WTC11 (cell line): ENCODE results near the gene UCKL1. TPM values are rescaled to one million over a fixed set of nuclear protein-coding genes. Genes with fewer than 3 reads are reported as not detected.

ENCODE experiments used
- ATAC-seq: fragments of 200-7000 bp; cut with Tn5 transposase; 2 replicates; pipeline ENCODE4 v1.10.0; 2021; ENCODE audit warnings: mild to moderate bottlenecking, moderate library complexity
- CTCF ChIA-PET: fragments of 300-600 bp; sonication (Branson Sonifier 250); formaldehyde crosslinking; loops from one replicate; lab custom pipeline; 2021; ENCODE audit warnings: antibody characterized with exemption; lab: Charles Lee
- POLR2A ChIA-PET: fragments of 350-600 bp; sonication (Branson Sonifier 250); formaldehyde crosslinking; loops from one replicate; lab custom pipeline; 2021; ENCODE audit warnings: antibody characterized with exemption; lab: Charles Lee
- DNase-seq: peaks from one replicate; pipeline ENCODE4 v3.0.0; 2021; ENCODE audit warnings: low spot score
- H3K27ac Mint-ChIP-seq: 2 replicates; pipeline ENCODE4 v1.8.0; 2021; ENCODE audit warnings: mixed read lengths
- H3K27me3 Mint-ChIP-seq: 2 replicates; pipeline ENCODE4 v1.8.0; 2021; ENCODE audit warnings: low read depth, mild to moderate bottlenecking, moderate library complexity, mixed read lengths
- H3K36me3 Mint-ChIP-seq: 2 replicates; pipeline ENCODE4 v1.8.0; 2021; ENCODE audit warnings: mixed read lengths
- H3K4me1 Mint-ChIP-seq: 2 replicates; pipeline ENCODE4 v1.8.0; 2022; ENCODE audit warnings: mixed read lengths
- H3K4me3 Mint-ChIP-seq: 2 replicates; pipeline ENCODE4 v1.8.0; 2021; ENCODE audit warnings: mild to moderate bottlenecking, moderate library complexity, mixed read lengths
- H3K9me3 Mint-ChIP-seq: 2 replicates; pipeline ENCODE4 v1.8.0; 2021; ENCODE audit warnings: mixed read lengths
- ARID4B ChIP-seq: sonication (generic); formaldehyde crosslinking; IDR thresholded peaks from 2 replicates; pipeline ENCODE4 v1.8.0; 2023; ENCODE audit warnings: missing genetic modification reagents, mild to moderate bottlenecking, borderline replicate concordance
- ATF6 ChIP-seq: sonication (generic); formaldehyde crosslinking; IDR thresholded peaks from 2 replicates; pipeline ENCODE4 v1.8.1; 2023; ENCODE audit warnings: mild to moderate bottlenecking, missing genetic modification reagents
- CBFB ChIP-seq: sonication (generic); formaldehyde crosslinking; IDR thresholded peaks from 2 replicates; pipeline ENCODE4 v1.8.1; 2022; ENCODE audit warnings: mild to moderate bottlenecking, low read depth, missing genetic modification reagents
- CTCF ChIP-seq: fragments of 200-600 bp; IDR thresholded peaks from 2 replicates; pipeline ENCODE4 v1.8.0; 2022; ENCODE audit warnings: antibody characterized with exemption
- EMX1 ChIP-seq: fragments of 250-450 bp; sonication (Bioruptor Pico); IDR thresholded peaks from 2 replicates; pipeline ENCODE4 v1.8.0; 2021; ENCODE audit warnings: mild to moderate bottlenecking
- FOXK1 ChIP-seq: sonication (generic); formaldehyde crosslinking; IDR thresholded peaks from 2 replicates; pipeline ENCODE4 v1.8.0; 2022; ENCODE audit warnings: mild to moderate bottlenecking, moderate library complexity, missing genetic modification reagents
- GABPB1 ChIP-seq: sonication (generic); formaldehyde crosslinking; IDR thresholded peaks from 2 replicates; pipeline ENCODE4 v1.8.1; 2023; ENCODE audit warnings: mild to moderate bottlenecking, missing genetic modification reagents
- JAZF1 ChIP-seq: fragments of 250-450 bp; sonication (Bioruptor Pico); IDR thresholded peaks from 2 replicates; pipeline ENCODE4 v1.9.0; 2021; ENCODE audit warnings: moderate library complexity, mild to moderate bottlenecking, inconsistent platforms
- JUN ChIP-seq: sonication (generic); formaldehyde crosslinking; IDR thresholded peaks from 2 replicates; pipeline ENCODE4 v1.8.0; 2023; ENCODE audit warnings: mild to moderate bottlenecking, missing genetic modification reagents
- MAX ChIP-seq: sonication (generic); formaldehyde crosslinking; IDR thresholded peaks from 2 replicates; pipeline ENCODE4 v1.8.0; 2022; ENCODE audit warnings: mild to moderate bottlenecking, missing genetic modification reagents
- MLX ChIP-seq: sonication (generic); formaldehyde crosslinking; IDR thresholded peaks from 2 replicates; pipeline ENCODE4 v1.8.1; 2023; ENCODE audit warnings: mild to moderate bottlenecking, missing genetic modification reagents, moderate library complexity
- MYBL2 ChIP-seq: sonication (generic); formaldehyde crosslinking; IDR thresholded peaks from 2 replicates; pipeline ENCODE4 v1.8.1; 2023; ENCODE audit warnings: mild to moderate bottlenecking, moderate library complexity, missing genetic modification reagents
- SMAD3 ChIP-seq: sonication (generic); formaldehyde crosslinking; IDR thresholded peaks from 2 replicates; pipeline ENCODE4 v1.8.0; 2022; ENCODE audit warnings: missing genetic modification reagents, mild to moderate bottlenecking, borderline replicate concordance
- TEAD4 ChIP-seq: sonication (generic); formaldehyde crosslinking; IDR thresholded peaks from 2 replicates; pipeline ENCODE4 v1.8.0; 2022; ENCODE audit warnings: mild to moderate bottlenecking, missing genetic modification reagents
- ZNF396 ChIP-seq: fragments of 250-450 bp; sonication (Bioruptor Pico); IDR thresholded peaks from 2 replicates; pipeline ENCODE4 v1.8.0; 2021; ENCODE audit warnings: mild to moderate bottlenecking, moderate library complexity, borderline replicate concordance
- ZNF425 ChIP-seq: fragments of 250-450 bp; sonication (Bioruptor Pico); conservative IDR thresholded peaks from 2 replicates; pipeline ENCODE4 v1.9.0; 2021; ENCODE audit warnings: mild to moderate bottlenecking
- total RNA-seq: library from RNA; stranded (reverse); gene quantifications from 3 replicates; pipeline ENCODE4 v1.2.3, GENCODE V29; 2021

UCKL1 gene
- total RNA-seq, 1 experiment from 2014 or later = 51.2 TPM

GRCh38 chr20:63953764-63954429 lies 2.3 kb downstream of the UCKL1 start (continued):
- TF ChIP-seq ZNF425 (CRISPR knock-in tag) (no peak), TEAD4 (CRISPR knock-in tag) (no peak), JAZF1 (no peak), ARID4B (CRISPR knock-in tag) (no peak), CBFB (CRISPR knock-in tag) (no peak), GABPB1 (CRISPR knock-in tag) (no peak), MYBL2 (CRISPR knock-in tag) (no peak), SMAD3 (CRISPR knock-in tag) (no peak)

GRCh38 chr20:63952769-63953168 lies 3.4 kb downstream of the UCKL1 start:
- no peak for DNase-seq
- POLR2A ChIA-PET = no interaction called here
- 0 out of 2 replicates have a peak, but pooled peaks cover 3% of the 10 kb centered on the region for H3K9me3 Mint-ChIP-seq
- peaks cover 26% of the 10 kb centered on the region for H3K4me1 Mint-ChIP-seq
- H3K27me3 Mint-ChIP-seq = no peaks in the 10 kb centered on the region
- ATAC-seq = no peak
- CTCF ChIA-PET = interaction anchor here (2.0 to 3.3 kb wide), 2 partner anchors 21 to 28 kb away, joined by 6 to 14 read pairs; no protein-coding TSS in a partner anchor
- H3K4me3 Mint-ChIP-seq = no peak overlapping the region
- H3K36me3 Mint-ChIP-seq = peaks cover 3% of the 10 kb centered on the region
- H3K27ac Mint-ChIP-seq = no peak overlapping the region
- TF ChIP-seq ARID4B (CRISPR knock-in tag) = no peak
- TF ChIP-seq MLX (CRISPR knock-in tag) = no peak
- no peak for TF ChIP-seq CTCF
- TF ChIP-seq ATF6 (CRISPR knock-in tag) = no peak
- TF ChIP-seq ZNF425 (CRISPR knock-in tag) = no peak
- no peak for TF ChIP-seq EMX1 (CRISPR knock-in tag)
- no peak for TF ChIP-seq SMAD3 (CRISPR knock-in tag)
- TF ChIP-seq FOXK1 (CRISPR knock-in tag) = no peak
- TF ChIP-seq MAX (CRISPR knock-in tag) = no peak
- no peak for TF ChIP-seq JUN (CRISPR knock-in tag)
- TF ChIP-seq ZNF396 (CRISPR knock-in tag) = no peak
